Spleen (tissue), 7 donors: ENCODE results near the gene TREML2.

ENCODE experiments used
- POLR2A ChIP-seq, 3 donors: fragments of 450-650 bp; IDR thresholded peaks; one replicate each; pipeline ENCODE4 v1.5.1; 2017; ENCODE audit warnings: antibody characterized with exemption in 3 of 3, mild to moderate bottlenecking in 1 of 3
- POLR2AphosphoS5 ChIP-seq, 3 donors: sonication (generic); formaldehyde crosslinking; IDR thresholded peaks; one replicate each; pipeline ENCODE4 v1.5.1; 2017; ENCODE audit warnings: antibody characterized with exemption in 3 of 3
- TF ChIP-seq, protein P1 (sequence below), 11 experiments: fragments of 200-600 bp in 7 of 11; fragments of 450-650 bp in 4 of 11; sonication (generic) in 4 of 11; IDR thresholded peaks in 8 of 11; conservative IDR thresholded peaks in 3 of 11; 1 replicate in 7 of 11; 2 replicates in 4 of 11; pipeline versions ENCODE4 v1.4.0 to v1.8.0; 2016 to 2021; ENCODE audit warnings: antibody characterized with exemption in 11 of 11, inconsistent platforms in 4 of 11, mild to moderate bottlenecking in 1 of 11
- donor health status: DM: no; HTN: no; CAD: no; lungs with moderate emphysema.
- donor health status: DM: no; HTN: no; CAD: no.
- donor health status: DM: no; HTN: no; CAD: no.

DNA sequence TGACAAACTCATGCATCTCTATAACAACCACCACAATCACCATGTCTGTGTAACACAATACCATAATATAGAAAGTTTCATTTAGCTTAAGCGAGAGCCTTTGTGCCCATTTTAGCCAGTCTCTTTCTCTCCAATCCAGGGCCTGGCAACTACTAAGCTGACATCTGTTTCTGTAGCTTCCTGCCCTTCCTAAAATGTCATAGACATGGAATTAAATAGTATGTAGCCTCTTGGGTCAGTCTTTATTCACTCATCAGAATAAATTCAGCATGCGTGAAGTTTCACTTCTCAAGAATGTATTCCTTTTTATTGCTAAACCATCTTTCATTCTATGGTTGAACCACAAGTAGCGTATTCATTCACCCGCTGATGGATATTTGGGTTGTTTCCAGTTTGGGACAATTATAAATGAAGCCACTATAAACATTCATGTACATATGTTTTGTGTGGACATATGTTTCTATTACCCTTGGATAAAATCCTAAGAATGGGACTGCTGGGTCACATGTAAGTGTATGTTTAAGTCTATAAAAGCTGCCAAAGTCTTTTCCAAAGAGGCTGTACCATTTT, 36.3 kb downstream of the TREML2 start:
- TF ChIP-seq POLR2A (IDR thresholded peaks at IDR 0.05) (no peak), POLR2AphosphoS5 (IDR thresholded peaks at IDR 0.05) (no peak)
- TF ChIP-seq, protein P1, sequence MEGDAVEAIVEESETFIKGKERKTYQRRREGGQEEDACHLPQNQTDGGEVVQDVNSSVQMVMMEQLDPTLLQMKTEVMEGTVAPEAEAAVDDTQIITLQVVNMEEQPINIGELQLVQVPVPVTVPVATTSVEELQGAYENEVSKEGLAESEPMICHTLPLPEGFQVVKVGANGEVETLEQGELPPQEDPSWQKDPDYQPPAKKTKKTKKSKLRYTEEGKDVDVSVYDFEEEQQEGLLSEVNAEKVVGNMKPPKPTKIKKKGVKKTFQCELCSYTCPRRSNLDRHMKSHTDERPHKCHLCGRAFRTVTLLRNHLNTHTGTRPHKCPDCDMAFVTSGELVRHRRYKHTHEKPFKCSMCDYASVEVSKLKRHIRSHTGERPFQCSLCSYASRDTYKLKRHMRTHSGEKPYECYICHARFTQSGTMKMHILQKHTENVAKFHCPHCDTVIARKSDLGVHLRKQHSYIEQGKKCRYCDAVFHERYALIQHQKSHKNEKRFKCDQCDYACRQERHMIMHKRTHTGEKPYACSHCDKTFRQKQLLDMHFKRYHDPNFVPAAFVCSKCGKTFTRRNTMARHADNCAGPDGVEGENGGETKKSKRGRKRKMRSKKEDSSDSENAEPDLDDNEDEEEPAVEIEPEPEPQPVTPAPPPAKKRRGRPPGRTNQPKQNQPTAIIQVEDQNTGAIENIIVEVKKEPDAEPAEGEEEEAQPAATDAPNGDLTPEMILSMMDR (IDR thresholded peaks at IDR 0.05 in 8 of 11, conservative IDR thresholded peaks at IDR 0.05 in 3 of 11): no peak
